ENCODE data around the gene BCL2L13.

- TF ChIP-seq POLR2A (IDR thresholded peaks at IDR 0.05), result no peak
- TF ChIP-seq CTCF (IDR thresholded peaks at IDR 0.05), result no peak
Observed at GRCh38 chr22:17769013-17769715, 130.6 kb downstream of the BCL2L13 start.

All from right lobe of liver (tissue), 4 donors.